GM18520 (cell line): ENCODE data around the gene ZC3H12C.
"Not testable (repeated sequence)": the region's sequence is repeated elsewhere in the genome, so short reads cannot be mapped to it uniquely, and the experiment has no call there.

Experiments used
- ATAC-seq: cut with Tn5 transposase; IDR thresholded peaks from one replicate; pipeline ENCODE4 v1.9.1; 2021; ENCODE audit not compliant: unreplicated experiment

ZC3H12C gene

GRCh38 chr11:110176366-110177085 lies 83.3 kb downstream of the ZC3H12C start:
- ATAC-seq, result no peak

GRCh38 chr11:110177086-110177456 lies 83.9 kb downstream of the ZC3H12C start:
- ATAC-seq, result no peak

GRCh38 chr11:110179064-110179463 lies 85.9 kb downstream of the ZC3H12C start:
- ATAC-seq, result no peak

GRCh38 chr11:110182886-110183285 lies 89.7 kb downstream of the ZC3H12C start:
- no peak for ATAC-seq

- no peak for ATAC-seq
Observed at GRCh38 chr11:110184456-110184855, 91.3 kb downstream of the ZC3H12C start.

GRCh38 chr11:110185121-110185591 lies 92.0 kb downstream of the ZC3H12C start:
- no peak for ATAC-seq

GRCh38 chr11:110185599-110185998 lies 92.4 kb downstream of the ZC3H12C start:
- no peak for ATAC-seq

GRCh38 chr11:110186456-110186855 lies 93.3 kb downstream of the ZC3H12C start:
- no peak for ATAC-seq

- ATAC-seq, result no peak
Observed at GRCh38 chr11:110186867-110187266, 93.7 kb downstream of the ZC3H12C start.

- no peak for ATAC-seq
Observed at GRCh38 chr11:110187731-110188130, 94.5 kb downstream of the ZC3H12C start.

- no peak for ATAC-seq
Observed at GRCh38 chr11:110190885-110191284, 97.7 kb downstream of the ZC3H12C start.

GRCh38 chr11:110192604-110193282 lies 99.6 kb downstream of the ZC3H12C start:
- peak; percentile 56 for ATAC-seq

GRCh38 chr11:110194211-110194766 lies 101.1 kb downstream of the ZC3H12C start:
- not testable (repeated sequence) for ATAC-seq

- no peak for ATAC-seq
Observed at GRCh38 chr11:110196241-110196754, 103.1 kb downstream of the ZC3H12C start.

- ATAC-seq, result no peak
Observed at GRCh38 chr11:110196884-110197420, 103.8 kb downstream of the ZC3H12C start.

GRCh38 chr11:110198031-110198729 lies 105.0 kb downstream of the ZC3H12C start:
- no peak for ATAC-seq

- no peak for ATAC-seq
Observed at GRCh38 chr11:110199184-110199981, 106.2 kb downstream of the ZC3H12C start.

- ATAC-seq, result no peak
Observed at GRCh38 chr11:110200241-110200640, 107.0 kb downstream of the ZC3H12C start.

- no peak for ATAC-seq
Observed at GRCh38 chr11:110200836-110201235, 107.6 kb downstream of the ZC3H12C start.

GRCh38 chr11:110207123-110207522 lies 113.9 kb downstream of the ZC3H12C start:
- ATAC-seq, result no peak
